ENCODE measurements around the gene GNG12.

GRCh38 chr1:67690018-67690363 is 143.3 kb downstream of the GNG12 start:
- TF ChIP-seq, protein P1, sequence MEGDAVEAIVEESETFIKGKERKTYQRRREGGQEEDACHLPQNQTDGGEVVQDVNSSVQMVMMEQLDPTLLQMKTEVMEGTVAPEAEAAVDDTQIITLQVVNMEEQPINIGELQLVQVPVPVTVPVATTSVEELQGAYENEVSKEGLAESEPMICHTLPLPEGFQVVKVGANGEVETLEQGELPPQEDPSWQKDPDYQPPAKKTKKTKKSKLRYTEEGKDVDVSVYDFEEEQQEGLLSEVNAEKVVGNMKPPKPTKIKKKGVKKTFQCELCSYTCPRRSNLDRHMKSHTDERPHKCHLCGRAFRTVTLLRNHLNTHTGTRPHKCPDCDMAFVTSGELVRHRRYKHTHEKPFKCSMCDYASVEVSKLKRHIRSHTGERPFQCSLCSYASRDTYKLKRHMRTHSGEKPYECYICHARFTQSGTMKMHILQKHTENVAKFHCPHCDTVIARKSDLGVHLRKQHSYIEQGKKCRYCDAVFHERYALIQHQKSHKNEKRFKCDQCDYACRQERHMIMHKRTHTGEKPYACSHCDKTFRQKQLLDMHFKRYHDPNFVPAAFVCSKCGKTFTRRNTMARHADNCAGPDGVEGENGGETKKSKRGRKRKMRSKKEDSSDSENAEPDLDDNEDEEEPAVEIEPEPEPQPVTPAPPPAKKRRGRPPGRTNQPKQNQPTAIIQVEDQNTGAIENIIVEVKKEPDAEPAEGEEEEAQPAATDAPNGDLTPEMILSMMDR (IDR thresholded peaks at IDR 0.05): no peak
- TF ChIP-seq POLR2A (IDR thresholded peaks at IDR 0.05) (no peak), POLR2AphosphoS5 (IDR thresholded peaks at IDR 0.05) (no peak), EP300 (IDR thresholded peaks at IDR 0.05) (no peak)
